Breast epithelium (tissue), 3 donors: ENCODE measurements around the gene SLC22A12.

Experiments
- CTCF ChIP-seq, 3 donors: fragments of 450-650 bp; IDR thresholded peaks; one replicate each; pipeline ENCODE4 v1.5.1; 2016 to 2017; ENCODE audit warnings: antibody characterized with exemption in 3 of 3, mild to moderate bottlenecking in 3 of 3, moderate library complexity in 3 of 3
- POLR2A ChIP-seq: fragments of 450-650 bp; IDR thresholded peaks from one replicate; pipeline ENCODE4 v1.6.1; 2016; ENCODE audit warnings: antibody characterized with exemption, mild to moderate bottlenecking, moderate library complexity
- POLR2AphosphoS5 ChIP-seq, 3 donors: sonication (generic); formaldehyde crosslinking; IDR thresholded peaks; one replicate each; pipeline ENCODE4 v1.6.1; 2017; ENCODE audit warnings: antibody characterized with exemption in 3 of 3

- TF ChIP-seq CTCF (IDR thresholded peaks at IDR 0.05) (no peak), POLR2AphosphoS5 (IDR thresholded peaks at IDR 0.05) (no peak), POLR2A (no peak)
Observed at GRCh38 chr11:64569300-64569970, 21.6 kb upstream of the SLC22A12 start.
